HepG2 (cell line): ENCODE measurements around the gene ZKSCAN4. TPM values are rescaled to one million over a fixed set of nuclear protein-coding genes. Genes with fewer than 3 reads are reported as not detected.

Experiments
- ATM ChIP-seq: fragments of 450-650 bp; IDR thresholded peaks from 2 replicates; pipeline ENCODE4 v1.7.1; 2017; ENCODE audit warnings: mild to moderate bottlenecking, borderline replicate concordance
- GABPA ChIP-seq, 2 experiments: IDR thresholded peaks; 2 replicates each; pipeline ENCODE4 v1.6.1; 2011 to 2016; ENCODE audit warnings: low read depth in 2 of 2, low read length in 1 of 2, missing biosample characterization in 1 of 2, missing genetic modification characterization in 1 of 2
- HMGA1 ChIP-seq: sonication (generic); formaldehyde crosslinking; conservative IDR thresholded peaks from 2 replicates; pipeline ENCODE4 v1.4.0; 2020; ENCODE audit warnings: missing genetic modification reagents
- MIER2 ChIP-seq: IDR thresholded peaks from 2 replicates; pipeline ENCODE4 v1.6.1; 2016; ENCODE audit warnings: missing biosample characterization, missing genetic modification reagents
- MXD4 ChIP-seq: IDR thresholded peaks from 2 replicates; pipeline ENCODE4 v1.6.1; 2016; ENCODE audit warnings: mild to moderate bottlenecking, missing biosample characterization, missing genetic modification reagents
- NPAS2 ChIP-seq: sonication (generic); formaldehyde crosslinking; IDR thresholded peaks from 2 replicates; pipeline ENCODE4 v1.8.0; 2022; ENCODE audit warnings: mild to moderate bottlenecking, missing genetic modification reagents, borderline replicate concordance
- PRMT3 ChIP-seq: sonication (generic); formaldehyde crosslinking; IDR thresholded peaks from 2 replicates; pipeline ENCODE4 v1.8.1; 2022; ENCODE audit warnings: low read depth, mild to moderate bottlenecking, moderate library complexity, missing genetic modification reagents, borderline replicate concordance
- ZNF160 ChIP-seq: sonication (generic); formaldehyde crosslinking; IDR thresholded peaks from 2 replicates; pipeline ENCODE4 v1.8.0; 2022; ENCODE audit warnings: mild to moderate bottlenecking, inconsistent platforms, missing genetic modification reagents
- ZNF296 ChIP-seq: sonication (generic); formaldehyde crosslinking; conservative IDR thresholded peaks from 2 replicates; pipeline ENCODE4 v1.5.0; 2020; ENCODE audit warnings: mild to moderate bottlenecking, missing genetic modification reagents
- polyA plus RNA-seq, 8 experiments: library from polyadenylated mRNA; depleted of rRNA in 3 of 8; stranded (reverse) in 7 of 8; unstranded in 1 of 8; fragments of >200 nt; fragmentation: Illumina TruSeq in 4 of 8; extraction: Trizol in 4 of 8; gene quantifications; 2 replicates each; pipeline versions ENCODE4 v1.2.1 to v1.2.3, GENCODE V29; 2011 to 2016; ENCODE audit warnings: low read depth in 4 of 8, missing spikeins in 1 of 8, mixed read lengths in 1 of 8; ENCODE audit not compliant: insufficient read depth in 1 of 8
- total RNA-seq, 5 experiments: library from RNA; depleted of rRNA; stranded (reverse); fragments of >200 nt; fragmentation: Illumina TruSeq; extraction: Trizol; gene quantifications; 2 replicates each; pipeline ENCODE4 v1.2.3, GENCODE V29; 2016; ENCODE audit warnings: low read depth in 1 of 5
- TF ChIP-seq, protein P1 (sequence below): sonication (generic); formaldehyde crosslinking; IDR thresholded peaks from 2 replicates; pipeline ENCODE4 v1.5.1; 2020; ENCODE audit warnings: mild to moderate bottlenecking, missing genetic modification reagents, borderline replicate concordance
- TF ChIP-seq, protein P2 (sequence below): sonication (generic); formaldehyde crosslinking; IDR thresholded peaks from 2 replicates; pipeline ENCODE4 v1.5.0; 2020; ENCODE audit warnings: missing genetic modification reagents
- TF ChIP-seq, protein P3 (sequence below): sonication (generic); formaldehyde crosslinking; IDR thresholded peaks from 2 replicates; pipeline ENCODE4 v1.4.0; 2020; ENCODE audit warnings: mild to moderate bottlenecking, missing genetic modification reagents
- TF ChIP-seq, protein P4 (sequence below): sonication (generic); formaldehyde crosslinking; IDR thresholded peaks from 2 replicates; pipeline ENCODE4 v1.5.1; 2020; ENCODE audit warnings: missing genetic modification reagents, mild to moderate bottlenecking, borderline replicate concordance
- TF ChIP-seq, protein P5 (sequence below): sonication (generic); formaldehyde crosslinking; IDR thresholded peaks from 2 replicates; pipeline ENCODE4 v1.4.0; 2020; ENCODE audit warnings: mild to moderate bottlenecking, missing genetic modification reagents, borderline replicate concordance

Gene ZKSCAN4
- total and polyA plus RNA-seq, 2 of the 13 experiments (the other 11 are each of a cell fraction or from before 2014, with no cell fraction given) = 2.9 to 7.8 TPM

DNA sequence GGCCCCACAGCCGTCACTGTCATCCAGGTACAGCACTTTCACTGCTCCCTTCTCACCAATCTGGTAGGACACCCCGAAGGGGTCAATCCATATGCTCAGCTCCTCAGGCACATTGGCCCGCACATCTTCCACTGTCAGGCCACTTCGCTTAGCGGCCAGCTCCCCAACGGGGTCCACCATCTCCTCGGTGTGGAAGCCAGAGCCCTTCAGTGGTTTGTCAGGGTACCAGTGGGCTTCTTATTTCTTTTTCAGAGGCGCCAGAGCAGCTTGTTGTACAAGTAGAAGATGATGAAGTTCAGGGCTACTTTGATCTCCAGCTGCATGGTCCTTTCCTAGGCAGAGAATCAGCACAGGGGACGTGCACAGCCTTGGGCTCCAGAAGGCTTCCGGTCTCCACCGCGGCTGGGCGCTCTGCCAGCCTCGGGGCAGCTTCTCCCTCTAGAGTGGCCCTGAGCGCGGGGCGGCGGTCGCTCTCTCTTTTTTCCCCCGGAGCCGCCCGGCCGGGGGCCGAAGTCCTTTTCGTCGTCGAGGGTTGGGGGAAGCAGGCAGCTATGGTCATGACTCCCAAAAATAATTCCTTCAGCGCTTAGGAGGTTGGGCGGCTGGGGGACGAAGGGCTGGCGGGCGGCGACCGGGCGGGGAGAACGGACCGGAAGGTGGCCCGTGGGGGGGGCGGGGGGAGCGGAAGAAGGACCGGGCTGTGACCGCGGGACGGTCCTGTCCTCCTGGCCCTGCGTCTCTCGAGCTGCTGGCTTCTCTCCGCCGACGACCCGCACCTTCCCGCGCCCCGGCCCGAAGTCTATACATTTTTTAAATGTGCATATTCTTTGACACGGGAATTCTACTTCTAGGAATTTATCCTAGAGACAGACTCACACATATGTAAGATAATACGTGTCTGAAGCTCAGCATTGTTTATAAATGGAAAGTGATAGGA, 33.5 kb downstream of the ZKSCAN4 start (continued):
- TF ChIP-seq, protein P1, sequence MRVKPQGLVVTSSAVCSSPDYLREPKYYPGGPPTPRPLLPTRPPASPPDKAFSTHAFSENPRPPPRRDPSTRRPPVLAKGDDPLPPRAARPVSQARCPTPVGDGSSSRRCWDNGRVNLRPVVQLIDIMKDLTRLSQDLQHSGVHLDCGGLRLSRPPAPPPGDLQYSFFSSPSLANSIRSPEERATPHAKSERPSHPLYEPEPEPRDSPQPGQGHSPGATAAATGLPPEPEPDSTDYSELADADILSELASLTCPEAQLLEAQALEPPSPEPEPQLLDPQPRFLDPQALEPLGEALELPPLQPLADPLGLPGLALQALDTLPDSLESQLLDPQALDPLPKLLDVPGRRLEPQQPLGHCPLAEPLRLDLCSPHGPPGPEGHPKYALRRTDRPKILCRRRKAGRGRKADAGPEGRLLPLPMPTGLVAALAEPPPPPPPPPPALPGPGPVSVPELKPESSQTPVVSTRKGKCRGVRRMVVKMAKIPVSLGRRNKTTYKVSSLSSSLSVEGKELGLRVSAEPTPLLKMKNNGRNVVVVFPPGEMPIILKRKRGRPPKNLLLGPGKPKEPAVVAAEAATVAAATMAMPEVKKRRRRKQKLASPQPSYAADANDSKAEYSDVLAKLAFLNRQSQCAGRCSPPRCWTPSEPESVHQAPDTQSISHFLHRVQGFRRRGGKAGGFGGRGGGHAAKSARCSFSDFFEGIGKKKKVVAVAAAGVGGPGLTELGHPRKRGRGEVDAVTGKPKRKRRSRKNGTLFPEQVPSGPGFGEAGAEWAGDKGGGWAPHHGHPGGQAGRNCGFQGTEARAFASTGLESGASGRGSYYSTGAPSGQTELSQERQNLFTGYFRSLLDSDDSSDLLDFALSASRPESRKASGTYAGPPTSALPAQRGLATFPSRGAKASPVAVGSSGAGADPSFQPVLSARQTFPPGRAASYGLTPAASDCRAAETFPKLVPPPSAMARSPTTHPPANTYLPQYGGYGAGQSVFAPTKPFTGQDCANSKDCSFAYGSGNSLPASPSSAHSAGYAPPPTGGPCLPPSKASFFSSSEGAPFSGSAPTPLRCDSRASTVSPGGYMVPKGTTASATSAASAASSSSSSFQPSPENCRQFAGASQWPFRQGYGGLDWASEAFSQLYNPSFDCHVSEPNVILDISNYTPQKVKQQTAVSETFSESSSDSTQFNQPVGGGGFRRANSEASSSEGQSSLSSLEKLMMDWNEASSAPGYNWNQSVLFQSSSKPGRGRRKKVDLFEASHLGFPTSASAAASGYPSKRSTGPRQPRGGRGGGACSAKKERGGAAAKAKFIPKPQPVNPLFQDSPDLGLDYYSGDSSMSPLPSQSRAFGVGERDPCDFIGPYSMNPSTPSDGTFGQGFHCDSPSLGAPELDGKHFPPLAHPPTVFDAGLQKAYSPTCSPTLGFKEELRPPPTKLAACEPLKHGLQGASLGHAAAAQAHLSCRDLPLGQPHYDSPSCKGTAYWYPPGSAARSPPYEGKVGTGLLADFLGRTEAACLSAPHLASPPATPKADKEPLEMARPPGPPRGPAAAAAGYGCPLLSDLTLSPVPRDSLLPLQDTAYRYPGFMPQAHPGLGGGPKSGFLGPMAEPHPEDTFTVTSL (CRISPR knock-in tag) = peak; percentile 70
- TF ChIP-seq NPAS2 (no peak), HMGA1 (CRISPR knock-in tag) (no peak), MXD4 (CRISPR knock-in tag) (no peak; the same call in 1 of the 2 replicates), PRMT3 (no peak), GABPA (IDR thresholded peaks at IDR 0.05; ENCODE audit: low read depth, low read length) (peak; percentile 79), GABPA (CRISPR knock-in tag; IDR thresholded peaks at IDR 0.05; ENCODE audit: low read depth) (peak; percentile 93), ZNF296 (CRISPR knock-in tag) (0 out of 2 replicates have a peak, but pooled peaks have one; percentile 52), MIER2 (CRISPR knock-in tag) (no peak), ZNF160 (CRISPR knock-in tag) (peak; percentile 64), ATM (no peak)
- TF ChIP-seq, protein P2, sequence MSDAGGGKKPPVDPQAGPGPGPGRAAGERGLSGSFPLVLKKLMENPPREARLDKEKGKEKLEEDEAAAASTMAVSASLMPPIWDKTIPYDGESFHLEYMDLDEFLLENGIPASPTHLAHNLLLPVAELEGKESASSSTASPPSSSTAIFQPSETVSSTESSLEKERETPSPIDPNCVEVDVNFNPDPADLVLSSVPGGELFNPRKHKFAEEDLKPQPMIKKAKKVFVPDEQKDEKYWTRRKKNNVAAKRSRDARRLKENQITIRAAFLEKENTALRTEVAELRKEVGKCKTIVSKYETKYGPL (CRISPR knock-in tag) = no peak; the same call in 1 of the 2 replicates
- TF ChIP-seq, protein P3, sequence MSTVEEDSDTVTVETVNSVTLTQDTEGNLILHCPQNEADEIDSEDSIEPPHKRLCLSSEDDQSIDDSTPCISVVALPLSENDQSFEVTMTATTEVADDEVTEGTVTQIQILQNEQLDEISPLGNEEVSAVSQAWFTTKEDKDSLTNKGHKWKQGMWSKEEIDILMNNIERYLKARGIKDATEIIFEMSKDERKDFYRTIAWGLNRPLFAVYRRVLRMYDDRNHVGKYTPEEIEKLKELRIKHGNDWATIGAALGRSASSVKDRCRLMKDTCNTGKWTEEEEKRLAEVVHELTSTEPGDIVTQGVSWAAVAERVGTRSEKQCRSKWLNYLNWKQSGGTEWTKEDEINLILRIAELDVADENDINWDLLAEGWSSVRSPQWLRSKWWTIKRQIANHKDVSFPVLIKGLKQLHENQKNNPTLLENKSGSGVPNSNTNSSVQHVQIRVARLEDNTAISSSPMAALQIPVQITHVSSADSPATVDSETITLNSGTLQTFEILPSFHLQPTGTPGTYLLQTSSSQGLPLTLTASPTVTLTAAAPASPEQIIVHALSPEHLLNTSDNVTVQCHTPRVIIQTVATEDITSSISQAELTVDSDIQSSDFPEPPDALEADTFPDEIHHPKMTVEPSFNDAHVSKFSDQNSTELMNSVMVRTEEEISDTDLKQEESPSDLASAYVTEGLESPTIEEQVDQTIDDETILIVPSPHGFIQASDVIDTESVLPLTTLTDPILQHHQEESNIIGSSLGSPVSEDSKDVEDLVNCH (CRISPR knock-in tag) = no peak
- TF ChIP-seq, protein P4, sequence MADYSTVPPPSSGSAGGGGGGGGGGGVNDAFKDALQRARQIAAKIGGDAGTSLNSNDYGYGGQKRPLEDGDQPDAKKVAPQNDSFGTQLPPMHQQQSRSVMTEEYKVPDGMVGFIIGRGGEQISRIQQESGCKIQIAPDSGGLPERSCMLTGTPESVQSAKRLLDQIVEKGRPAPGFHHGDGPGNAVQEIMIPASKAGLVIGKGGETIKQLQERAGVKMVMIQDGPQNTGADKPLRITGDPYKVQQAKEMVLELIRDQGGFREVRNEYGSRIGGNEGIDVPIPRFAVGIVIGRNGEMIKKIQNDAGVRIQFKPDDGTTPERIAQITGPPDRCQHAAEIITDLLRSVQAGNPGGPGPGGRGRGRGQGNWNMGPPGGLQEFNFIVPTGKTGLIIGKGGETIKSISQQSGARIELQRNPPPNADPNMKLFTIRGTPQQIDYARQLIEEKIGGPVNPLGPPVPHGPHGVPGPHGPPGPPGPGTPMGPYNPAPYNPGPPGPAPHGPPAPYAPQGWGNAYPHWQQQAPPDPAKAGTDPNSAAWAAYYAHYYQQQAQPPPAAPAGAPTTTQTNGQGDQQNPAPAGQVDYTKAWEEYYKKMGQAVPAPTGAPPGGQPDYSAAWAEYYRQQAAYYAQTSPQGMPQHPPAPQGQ (CRISPR knock-in tag) = no peak
- TF ChIP-seq, protein P5, sequence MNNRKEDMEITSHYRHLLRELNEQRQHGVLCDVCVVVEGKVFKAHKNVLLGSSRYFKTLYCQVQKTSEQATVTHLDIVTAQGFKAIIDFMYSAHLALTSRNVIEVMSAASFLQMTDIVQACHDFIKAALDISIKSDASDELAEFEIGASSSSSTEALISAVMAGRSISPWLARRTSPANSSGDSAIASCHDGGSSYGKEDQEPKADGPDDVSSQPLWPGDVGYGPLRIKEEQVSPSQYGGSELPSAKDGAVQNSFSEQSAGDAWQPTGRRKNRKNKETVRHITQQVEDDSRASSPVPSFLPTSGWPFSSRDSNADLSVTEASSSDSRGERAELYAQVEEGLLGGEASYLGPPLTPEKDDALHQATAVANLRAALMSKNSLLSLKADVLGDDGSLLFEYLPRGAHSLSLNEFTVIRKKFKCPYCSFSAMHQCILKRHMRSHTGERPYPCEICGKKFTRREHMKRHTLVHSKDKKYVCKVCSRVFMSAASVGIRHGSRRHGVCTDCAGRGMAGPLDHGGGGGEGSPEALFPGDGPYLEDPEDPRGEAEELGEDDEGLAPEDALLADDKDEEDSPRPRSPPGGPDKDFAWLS (CRISPR knock-in tag) = no peak
